A549 (cell line): ENCODE measurements around the gene CBX3.

ENCODE experiments used
- CBX2 ChIP-seq: fragments of 200-600 bp; sonication (generic); IDR thresholded peaks from 2 replicates; pipeline ENCODE4 v1.6.1; 2016; ENCODE audit warnings: low read depth, mild to moderate bottlenecking, borderline replicate concordance
- CHD2 ChIP-seq: fragments of 150-350 bp; IDR thresholded peaks from 2 replicates; pipeline ENCODE4 v1.6.1; 2014; ENCODE audit warnings: low read length; ENCODE audit not compliant: partially characterized antibody
- CTCF ChIP-seq: fragments of >200 bp; sonication (Bioruptor Twin); formaldehyde crosslinking; IDR thresholded peaks from 3 replicates; pipeline ENCODE4 v1.5.1; 2016
- EP300 ChIP-seq, 2 experiments: fragments of >200 bp; sonication (Bioruptor Twin); formaldehyde crosslinking; IDR thresholded peaks; 2 replicates in 1 of 2; 3 replicates in 1 of 2; pipeline ENCODE4 v1.6.1; 2016 to 2017
- HEYL ChIP-seq: fragments of 250-450 bp; sonication (Bioruptor Pico); IDR thresholded peaks from 2 replicates; pipeline ENCODE4 v1.8.0; 2021; ENCODE audit warnings: mild to moderate bottlenecking, moderate library complexity
- HOXA7 ChIP-seq: fragments of 250-450 bp; sonication (Bioruptor Pico); IDR thresholded peaks from 2 replicates; pipeline ENCODE4 v1.5.0; 2020; ENCODE audit warnings: mild to moderate bottlenecking, moderate library complexity
- JUN ChIP-seq, 2 experiments: fragments of >200 bp; sonication (Bioruptor Twin); formaldehyde crosslinking; IDR thresholded peaks; 2 replicates in 1 of 2; 3 replicates in 1 of 2; pipeline ENCODE4 v1.6.1; 2016 to 2017
- KDM5A ChIP-seq: fragments of 200-600 bp; sonication (generic); IDR thresholded peaks from 2 replicates; pipeline ENCODE4 v1.6.1; 2016; ENCODE audit warnings: antibody characterized with exemption, mild to moderate bottlenecking
- MAFK ChIP-seq: fragments of 450-650 bp; IDR thresholded peaks from 2 replicates; pipeline ENCODE4 v1.6.1; 2014; ENCODE audit not compliant: partially characterized antibody
- MYC ChIP-seq: IDR thresholded peaks from 2 replicates; pipeline ENCODE4 v1.6.1; 2012; ENCODE audit warnings: mild to moderate bottlenecking, inconsistent platforms, low read length, improper control_type of control experiment, borderline replicate concordance
- POLR2A ChIP-seq: IDR thresholded peaks from 2 replicates; pipeline ENCODE4 v1.6.1; 2012; ENCODE audit warnings: mild to moderate bottlenecking, low read length
- RFX5 ChIP-seq: fragments of 450-650 bp; IDR thresholded peaks from 2 replicates; pipeline ENCODE4 v1.7.1; 2014; ENCODE audit warnings: antibody characterized with exemption, mild to moderate bottlenecking, moderate library complexity
- RNF2 ChIP-seq: fragments of 200-600 bp; sonication (generic); IDR thresholded peaks from 2 replicates; pipeline ENCODE4 v1.6.1; 2016; ENCODE audit warnings: low read depth, mild to moderate bottlenecking, antibody characterized with exemption, moderate library complexity, borderline replicate concordance
- TF ChIP-seq, protein P1 (sequence below): IDR thresholded peaks from 2 replicates; pipeline ENCODE4 v1.6.1; 2012

GRCh38 chr7:26169271-26169670 is 32.3 kb upstream of the CBX3 start:
- no peak for TF ChIP-seq CTCF
- TF ChIP-seq MAFK = no peak
- TF ChIP-seq POLR2A = no peak
- TF ChIP-seq, protein P1, sequence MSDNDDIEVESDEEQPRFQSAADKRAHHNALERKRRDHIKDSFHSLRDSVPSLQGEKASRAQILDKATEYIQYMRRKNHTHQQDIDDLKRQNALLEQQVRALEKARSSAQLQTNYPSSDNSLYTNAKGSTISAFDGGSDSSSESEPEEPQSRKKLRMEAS = no peak
- TF ChIP-seq KDM5A = no peak
- TF ChIP-seq JUN (IDR thresholded peaks at IDR 0.05) = no peak
- no peak for TF ChIP-seq CHD2
- TF ChIP-seq CBX2 = no peak
- TF ChIP-seq RNF2 = no peak
- TF ChIP-seq EP300 (IDR thresholded peaks at IDR 0.05) = no peak
- no peak for TF ChIP-seq HOXA7
- no peak for TF ChIP-seq RFX5
- TF ChIP-seq HEYL (CRISPR knock-in tag) = no peak
- no peak for TF ChIP-seq MYC
